ENCODE measurements around the gene UBE2J1.

Gene UBE2J1

GRCh38 chr6:89355511-89356194 lies 3.1 kb upstream of the UBE2J1 start:
- peaks cover 87% of the 10 kb centered on the region for H3F3A ChIP-seq (ENCODE audit: insufficient read depth, low read length)
- no peaks in the 10 kb centered on the region for H3K9me3 ChIP-seq (replicated peaks; ENCODE audit: insufficient read depth, low read length)
- H3K9ac ChIP-seq (ENCODE audit: low read length), result peak overlapping the region; percentile 85
- H3K36me3 ChIP-seq (replicated peaks; ENCODE audit: insufficient read depth, low read length), result 0 out of 2 replicates have a peak, but pooled peaks cover 4% of the 10 kb centered on the region
- peak overlapping the region; percentile 64 for H3K4me2 ChIP-seq (ENCODE audit: low read depth, low read length)
- no peaks in the 10 kb centered on the region for H3K27me3 ChIP-seq (replicated peaks; ENCODE audit: insufficient read depth, low read length)
- H3K4me1 ChIP-seq (ENCODE audit: low read length), result peaks cover 67% of the 10 kb centered on the region
- H2AFZ ChIP-seq (ENCODE audit: low read length), result no peak overlapping the region
- peak overlapping the region; percentile 99 for H3K27ac ChIP-seq (ENCODE audit: low read length)
- no peak for TF ChIP-seq EZH2 (optimal IDR thresholded peaks at IDR 0.05; ENCODE audit: low read depth, low read length)
- no peak for TF ChIP-seq EZH2phosphoT487 (IDR thresholded peaks at IDR 0.05; ENCODE audit: low read length)
- TF ChIP-seq CTCF (IDR thresholded peaks at IDR 0.05; ENCODE audit: low read length), result no peak
- H4K20me1 ChIP-seq (ENCODE audit: insufficient read depth, low read length), result no peaks in the 10 kb centered on the region
- peaks cover 63% of the 10 kb centered on the region for H3K79me2 ChIP-seq (ENCODE audit: low read length)
- no peaks in the 10 kb centered on the region for H3K9me2 ChIP-seq (replicated peaks; ENCODE audit: insufficient read depth, low read length)
- no peak overlapping the region for H3K4me3 ChIP-seq (ENCODE audit: low read length)
- DNase-seq, result peak; percentile 40

- Histone ChIP-seq H3K27ac (ENCODE audit: low read length) (peak overlapping the region; percentile 99), H3K79me2 (ENCODE audit: low read length) (peaks cover 67% of the 10 kb centered on the region), H3K9me3 (replicated peaks; ENCODE audit: insufficient read depth, low read length) (no peaks in the 10 kb centered on the region), H2AFZ (ENCODE audit: low read length) (no peak overlapping the region), H3K36me3 (replicated peaks; ENCODE audit: insufficient read depth, low read length) (0 out of 2 replicates have a peak, but pooled peaks cover 4% of the 10 kb centered on the region), H3F3A (ENCODE audit: insufficient read depth, low read length) (peaks cover 86% of the 10 kb centered on the region), H3K27me3 (replicated peaks; ENCODE audit: insufficient read depth, low read length) (no peaks in the 10 kb centered on the region), H3K9me2 (replicated peaks; ENCODE audit: insufficient read depth, low read length) (no peaks in the 10 kb centered on the region), H3K4me3 (ENCODE audit: low read length) (peak overlapping the region; percentile 86), H3K9ac (ENCODE audit: low read length) (peak overlapping the region; percentile 89), H3K4me1 (ENCODE audit: low read length) (peaks cover 61% of the 10 kb centered on the region), H4K20me1 (ENCODE audit: insufficient read depth, low read length) (no peaks in the 10 kb centered on the region), H3K4me2 (ENCODE audit: low read depth, low read length) (peak overlapping the region; percentile 95)
- TF ChIP-seq CTCF (IDR thresholded peaks at IDR 0.05; ENCODE audit: low read length) (no peak), EZH2phosphoT487 (IDR thresholded peaks at IDR 0.05; ENCODE audit: low read length) (no peak)
- peak; percentile 84 for DNase-seq
These were observed 1.3 kb upstream of the UBE2J1 start for GRCh38 chr6:89353702-89354392.

GRCh38 chr6:89353118-89353556 lies 615 bp upstream of the UBE2J1 start:
- peak overlapping the region; percentile 95 for H3K4me2 ChIP-seq (ENCODE audit: low read depth, low read length)
- peak overlapping the region; percentile 86 for H3K4me3 ChIP-seq (ENCODE audit: low read length)
- H3K27ac ChIP-seq (ENCODE audit: low read length), result peak overlapping the region; percentile 99
- TF ChIP-seq CTCF (IDR thresholded peaks at IDR 0.05; ENCODE audit: low read length) (no peak), EZH2 (optimal IDR thresholded peaks at IDR 0.05; ENCODE audit: low read depth, low read length) (no peak), EZH2phosphoT487 (IDR thresholded peaks at IDR 0.05; ENCODE audit: low read length) (no peak)
- peak overlapping the region; percentile 89 for H3K9ac ChIP-seq (ENCODE audit: low read length)
- no peak overlapping the region for H2AFZ ChIP-seq (ENCODE audit: low read length)
- DNase-seq, result peak; percentile 40
- H3K36me3 ChIP-seq (replicated peaks; ENCODE audit: insufficient read depth, low read length), result peaks cover 4% of the 10 kb centered on the region; the same call in 1 of the 2 replicates
- peaks cover 85% of the 10 kb centered on the region for H3F3A ChIP-seq (ENCODE audit: insufficient read depth, low read length)
- H3K9me2 ChIP-seq (replicated peaks; ENCODE audit: insufficient read depth, low read length), result no peaks in the 10 kb centered on the region
- peaks cover 74% of the 10 kb centered on the region for H3K79me2 ChIP-seq (ENCODE audit: low read length)
- no peaks in the 10 kb centered on the region for H3K27me3 ChIP-seq (replicated peaks; ENCODE audit: insufficient read depth, low read length)
- peaks cover 61% of the 10 kb centered on the region for H3K4me1 ChIP-seq (ENCODE audit: low read length)
- no peaks in the 10 kb centered on the region for H3K9me3 ChIP-seq (replicated peaks; ENCODE audit: insufficient read depth, low read length)
- H4K20me1 ChIP-seq (ENCODE audit: insufficient read depth, low read length), result peaks cover 6% of the 10 kb centered on the region; the same call in 1 of the 2 replicates

Measured in MM.1S (cell line).